ENCODE measurements around the gene AP1G2. TPM values are rescaled to one million over a fixed set of nuclear protein-coding genes. Genes with fewer than 3 reads are reported as not detected.

The AP1G2 gene
- total RNA-seq = 11.7 and 22.4 TPM in 2 replicates

GRCh38 chr14:23567186-23568020 lies at the start of gene AP1G2:
TSS of gene AP1G2 (minus strand) at chr14:23567791. CDS start at chr14:23567314, 477 bp downstream.

GRCh38 chr14:23578560-23579310 lies 11.1 kb upstream of the AP1G2 start, which contains the start of gene JPH4:
TSS of gene JPH4 (minus strand) at chr14:23578790. CDS start at chr14:23577453, 1,337 bp downstream.

GRCh38 chr14:23555882-23556699 lies 11.5 kb downstream of the AP1G2 start, which contains the start of gene THTPA:
TSS of gene THTPA (plus strand) at chr14:23556271. CDS start at chr14:23556758, 487 bp downstream.

GRCh38 chr14:23551266-23552028 lies 16.1 kb downstream of the AP1G2 start, which contains the start of gene ZFHX2:
TSS of gene ZFHX2 (minus strand) at chr14:23551765. CDS start at chr14:23535325, 16,440 bp downstream.

Other genes with a start within 250 kb of the AP1G2 start
- gene PABPN1, start 246.3 kb downstream of the AP1G2 start, total RNA-seq = 52.4 and 55.9 TPM in 2 replicates
- gene SLC22A17, start 214.9 kb downstream of the AP1G2 start, total RNA-seq = 5.3 and 9.9 TPM in 2 replicates
- gene EFS, start 202.6 kb downstream of the AP1G2 start, total RNA-seq = 0.59 and 1.1 TPM in 2 replicates
- not detected in 2 replicates for gene IL25, start 195.0 kb downstream of the AP1G2 start, total RNA-seq
- not detected in 2 replicates for gene CMTM5, start 190.7 kb downstream of the AP1G2 start, total RNA-seq
- not detected in 2 replicates for gene MYH6, start 159.5 kb downstream of the AP1G2 start, total RNA-seq
- not detected in 2 replicates for gene MYH7, start 132.1 kb downstream of the AP1G2 start, total RNA-seq
- gene NGDN, start 98.1 kb downstream of the AP1G2 start, total RNA-seq = 30.5 and 32.8 TPM in 2 replicates
- 0.20 and 0.73 TPM in 2 replicates for gene ZFHX2, start 16.0 kb downstream of the AP1G2 start, total RNA-seq
- 15.8 and 17.8 TPM in 2 replicates for gene THTPA, start 11.5 kb downstream of the AP1G2 start, total RNA-seq
- gene JPH4, start 11.0 kb upstream of the AP1G2 start, total RNA-seq = not detected in 2 replicates
- gene DHRS2, start 68.6 kb upstream of the AP1G2 start, total RNA-seq = 0.37 and 0.39 TPM in 2 replicates

All from subcutaneous preadipocyte (primary cell).